Hepatocyte (in vitro differentiated cells): ENCODE results near the gene RPLP1. TPM values are rescaled to one million over a fixed set of nuclear protein-coding genes. Genes with fewer than 3 reads are reported as not detected.

Source experiments
- DNase-seq: peaks from one replicate; pipeline ENCODE4 v3.0.0-alpha.2; 2016; ENCODE audit warnings: low spot score
- H2AFZ ChIP-seq: fragments of 200-600 bp; sonication (generic); 2 replicates; pipeline ENCODE4 v1.6.0; 2016; ENCODE audit warnings: antibody characterized with exemption, mild to moderate bottlenecking
- H3K27ac ChIP-seq: fragments of 200-600 bp; sonication (generic); 2 replicates; pipeline ENCODE4 v1.5.1; 2016; ENCODE audit warnings: mild to moderate bottlenecking
- H3K27me3 ChIP-seq: fragments of 200-600 bp; sonication (generic); 2 replicates; pipeline ENCODE4 v1.6.1; 2016
- H3K36me3 ChIP-seq: fragments of 200-600 bp; sonication (generic); replicated peaks from 2 replicates; pipeline ENCODE4 v1.5.1; 2016; ENCODE audit warnings: low read depth; ENCODE audit not compliant: insufficient read depth
- H3K4me1 ChIP-seq: fragments of 200-600 bp; sonication (generic); 2 replicates; pipeline ENCODE4 v1.5.1; 2016; ENCODE audit warnings: mild to moderate bottlenecking, moderate library complexity; ENCODE audit not compliant: insufficient read depth
- H3K4me2 ChIP-seq: fragments of 200-600 bp; sonication (generic); 2 replicates; pipeline ENCODE4 v1.6.0; 2016
- H3K4me3 ChIP-seq: fragments of 200-600 bp; sonication (generic); 2 replicates; pipeline ENCODE4 v1.5.1; 2016; ENCODE audit warnings: mild to moderate bottlenecking
- H3K79me2 ChIP-seq: fragments of 200-600 bp; sonication (generic); 2 replicates; pipeline ENCODE4 v1.6.0; 2017; ENCODE audit warnings: mild to moderate bottlenecking
- H3K9me2 ChIP-seq: fragments of 200-600 bp; sonication (generic); replicated peaks from 2 replicates; pipeline ENCODE4 v1.6.0; 2017; ENCODE audit warnings: mild to moderate bottlenecking; ENCODE audit not compliant: insufficient read depth
- H3K9me3 ChIP-seq: fragments of 200-600 bp; sonication (generic); 2 replicates; pipeline ENCODE4 v1.5.1; 2016; ENCODE audit warnings: low read depth, mild to moderate bottlenecking
- H4K20me1 ChIP-seq: fragments of 200-600 bp; sonication (generic); 2 replicates; pipeline ENCODE4 v1.6.0; 2016; ENCODE audit warnings: mild to moderate bottlenecking; ENCODE audit not compliant: insufficient read depth, poor library complexity, severe bottlenecking
- CTCF ChIP-seq: fragments of 200-600 bp; sonication (generic); IDR thresholded peaks from 2 replicates; pipeline ENCODE4 v1.5.1; 2016; ENCODE audit warnings: antibody characterized with exemption, mild to moderate bottlenecking; ENCODE audit not compliant: poor library complexity
- EZH2 ChIP-seq: fragments of 200-600 bp; sonication (generic); IDR thresholded peaks from 2 replicates; pipeline ENCODE4 v1.6.1; 2016; ENCODE audit warnings: antibody characterized with exemption, mild to moderate bottlenecking, borderline replicate concordance
- EZH2phosphoT487 ChIP-seq: fragments of 200-600 bp; sonication (generic); IDR thresholded peaks from one replicate; pipeline ENCODE4 v1.6.1; 2018; ENCODE audit warnings: antibody characterized with exemption, mild to moderate bottlenecking, low read depth, moderate library complexity; ENCODE audit not compliant: unreplicated experiment, severe bottlenecking
- WGBS: methylation state at CpG from one replicate; pipeline ENCODE4 v1.1.6; 2016; ENCODE audit warnings: low lambda C conversion rate; ENCODE audit errors: missing lambda C conversion rate; 5-methylcytosine and 5-hydroxymethylcytosine counted together
- polyA plus RNA-seq: library from polyadenylated mRNA; unstranded; fragments of >200 nt; fragmentation: Nextera tagmentation; extraction: Ambion mirVana; gene quantifications from 2 replicates; pipeline ENCODE4 v1.2.1, GENCODE V29; 2016
- total RNA-seq: library from RNA; depleted of rRNA; stranded (reverse); fragments of >200 nt; gene quantifications from 2 replicates; pipeline ENCODE4 v1.2.3, GENCODE V29; 2014

RPLP1 gene
- total and polyA plus RNA-seq, 2 experiments from 2014 or later, result 210 to 884 TPM

- H3K79me2 ChIP-seq, result peaks cover 34% of the 10 kb centered on the region
- peak within 1 kb of the TSS; percentile 85 for H3K27ac ChIP-seq
- H2AFZ ChIP-seq, result peak within 1 kb of the TSS; percentile 69
- H3K9me3 ChIP-seq, result no peaks in the 10 kb centered on the region
- H3K27me3 ChIP-seq, result no peaks in the 10 kb centered on the region
- DNase-seq, result peak; percentile 96
- H3K4me1 ChIP-seq, result no peaks in the 10 kb centered on the region
- H3K9me2 ChIP-seq, result no peaks in the 10 kb centered on the region
- no peak for TF ChIP-seq EZH2phosphoT487
- TF ChIP-seq EZH2, result no peak
- TF ChIP-seq CTCF, result no peak
- peak within 1 kb of the TSS; percentile 75 for H3K4me2 ChIP-seq
- 2% methylated on average over 54 of the region's 78 CpGs for WGBS
- H4K20me1 ChIP-seq, result no peaks in the 10 kb centered on the region
- peak within 1 kb of the TSS; percentile 76 for H3K4me3 ChIP-seq
- H3K36me3 ChIP-seq, result no peaks in the 10 kb centered on the region
These were observed 38.6 kb upstream of the RPLP1 start, which contains the start of gene KIF23 for GRCh38 chr15:69413822-69414700. KIF23 (plus strand) TSS chr15:69414349; CDS start chr15:69414466, 117 bp downstream.

- no peaks in the 10 kb centered on the region for H3K27me3 ChIP-seq
- H3K79me2 ChIP-seq, result peaks cover 34% of the 10 kb centered on the region
- H3K27ac ChIP-seq, result peak overlapping the region; percentile 85
- peak overlapping the region; percentile 69 for H2AFZ ChIP-seq
- no peaks in the 10 kb centered on the region for H3K9me2 ChIP-seq
- H3K4me3 ChIP-seq, result peak overlapping the region; percentile 76
- DNase-seq, result peak; percentile 69
- no peaks in the 10 kb centered on the region for H3K36me3 ChIP-seq
- H3K4me1 ChIP-seq, result no peaks in the 10 kb centered on the region
- H3K4me2 ChIP-seq, result peak overlapping the region; percentile 75
- no peaks in the 10 kb centered on the region for H3K9me3 ChIP-seq
- H4K20me1 ChIP-seq, result no peaks in the 10 kb centered on the region
- 1% methylated on average over 20 of the region's 29 CpGs for WGBS
- no peak for TF ChIP-seq CTCF
- no peak for TF ChIP-seq EZH2
- TF ChIP-seq EZH2phosphoT487, result no peak
These were observed 37.9 kb upstream of the RPLP1 start for GRCh38 chr15:69414701-69415167.

- no peaks in the 10 kb centered on the region for H3K9me2 ChIP-seq
- no peaks in the 10 kb centered on the region for H3K27me3 ChIP-seq
- no peak for DNase-seq
- H3K4me1 ChIP-seq, result no peaks in the 10 kb centered on the region
- no peaks in the 10 kb centered on the region for H3K36me3 ChIP-seq
- H3K79me2 ChIP-seq, result peaks cover 34% of the 10 kb centered on the region
- H3K9me3 ChIP-seq, result no peaks in the 10 kb centered on the region
- H2AFZ ChIP-seq, result peak overlapping the region; percentile 69
- TF ChIP-seq EZH2 (no peak), CTCF (no peak)
- WGBS, result 49% methylated on average over 3 of the region's 3 CpGs
- H4K20me1 ChIP-seq, result no peaks in the 10 kb centered on the region
- H3K4me2 ChIP-seq, result peak overlapping the region; percentile 75
- H3K4me3 ChIP-seq, result peak overlapping the region; percentile 76
- peak overlapping the region; percentile 85 for H3K27ac ChIP-seq
These were observed 37.2 kb upstream of the RPLP1 start for GRCh38 chr15:69415381-69415780.
